Skeletal muscle tissue (tissue), 4 donors: Measurements from ENCODE around the gene SBNO2. TPM values are rescaled to one million over a fixed set of nuclear protein-coding genes. Genes with fewer than 3 reads are reported as not detected.
A peak's percentile ranks its signal among the peaks of the same experiment; 100 is the strongest.

Experiments used
- H3K27ac ChIP-seq: one replicate; pipeline ENCODE4 v1.7.0; 2013; ENCODE audit warnings: mild to moderate bottlenecking, low read depth, low read length, inconsistent platforms
- H3K27me3 ChIP-seq, 3 donors: one replicate each; pipeline ENCODE4 v1.7.0; 2013; ENCODE audit warnings: low read length in 3 of 3; ENCODE audit not compliant: control insufficient read depth in 3 of 3, insufficient read depth in 3 of 3
- H3K36me3 ChIP-seq, 3 donors: one replicate each; pipeline ENCODE4 v1.7.0; 2013; ENCODE audit warnings: low read length in 3 of 3; ENCODE audit not compliant: control insufficient read depth in 3 of 3, insufficient read depth in 3 of 3
- H3K4me1 ChIP-seq, 3 donors: one replicate each; pipeline ENCODE4 v1.7.0; 2013; ENCODE audit warnings: low read length in 3 of 3, mild to moderate bottlenecking in 3 of 3; ENCODE audit not compliant: control insufficient read depth in 3 of 3, insufficient read depth in 3 of 3
- H3K4me3 ChIP-seq, 3 donors: one replicate each; pipeline ENCODE4 v1.7.0; 2013; ENCODE audit warnings: low read length in 3 of 3
- H3K9ac ChIP-seq, 3 donors: one replicate each; pipeline ENCODE4 v1.7.0; 2013; ENCODE audit warnings: low read length in 3 of 3, mild to moderate bottlenecking in 3 of 3, moderate library complexity in 2 of 3, low read depth in 1 of 3
- H3K9me3 ChIP-seq, 3 donors: one replicate each; pipeline ENCODE4 v1.7.0; 2013; ENCODE audit warnings: low read length in 3 of 3; ENCODE audit not compliant: control insufficient read depth in 3 of 3
- total RNA-seq: library from RNA; depleted of rRNA; stranded (reverse); fragments of >200 nt; gene quantifications from one replicate; pipeline ENCODE4 v1.2.3, GENCODE V29; 2014
- donor health status: Osteomylitis.

Gene SBNO2
- total RNA-seq, 1 donor from 2014 or later: 10.4 TPM

- H3K27ac ChIP-seq: peak overlapping the region; percentile 97
- H3K4me3 ChIP-seq: peak overlapping the region in 1 of 3 donors; percentile 6
- H3K27me3 ChIP-seq: no peaks in the 10 kb centered on the region
- no peaks in the 10 kb centered on the region for H3K9me3 ChIP-seq
- H3K9ac ChIP-seq: peak overlapping the region; percentile 30 to 91 (median 67)
- H3K4me1 ChIP-seq: peaks cover 53 to 88% (median 76%) of the 10 kb centered on the region in 3 donors
- H3K36me3 ChIP-seq: peaks cover 16 to 18% (median 18%) of the 10 kb centered on the region in 3 donors
Measured at GRCh38 chr19:1218751-1219567, 44.9 kb upstream of the SBNO2 start.

GRCh38 chr19:1217366-1217765 is 43.3 kb upstream of the SBNO2 start:
- Histone ChIP-seq H3K27me3 (no peaks in the 10 kb centered on the region), H3K27ac (peak overlapping the region; percentile 97), H3K4me1 (peaks cover 62 to 91% (median 88%) of the 10 kb centered on the region in 3 donors), H3K9ac (peak overlapping the region; percentile 52 to 91 (median 73)), H3K4me3 (peak overlapping the region in 1 of 3 donors; percentile 58), H3K9me3 (no peaks in the 10 kb centered on the region), H3K36me3 (peaks cover 7 to 10% (median 8%) of the 10 kb centered on the region in 3 donors)

GRCh38 chr19:1216756-1217155 is 42.7 kb upstream of the SBNO2 start:
- H3K36me3 ChIP-seq: peaks cover 7 to 10% (median 8%) of the 10 kb centered on the region in 3 donors
- peak overlapping the region; percentile 97 for H3K27ac ChIP-seq
- peaks cover 67 to 91% (median 89%) of the 10 kb centered on the region in 3 donors for H3K4me1 ChIP-seq
- H3K9ac ChIP-seq: peak overlapping the region; percentile 52 to 91 (median 73)
- no peaks in the 10 kb centered on the region for H3K9me3 ChIP-seq
- H3K4me3 ChIP-seq: peak overlapping the region; percentile 9 to 58 (median 13)
- H3K27me3 ChIP-seq: no peaks in the 10 kb centered on the region

GRCh38 chr19:1214862-1215731 is 41.0 kb upstream of the SBNO2 start:
- H3K36me3 ChIP-seq: peaks cover 0 to 2% (median 0%) of the 10 kb centered on the region in 3 donors
- H3K4me3 ChIP-seq: peak overlapping the region; percentile 51 to 77 (median 72)
- peak overlapping the region; percentile 97 for H3K27ac ChIP-seq
- peaks cover 72 to 88% (median 86%) of the 10 kb centered on the region in 3 donors for H3K4me1 ChIP-seq
- peak overlapping the region; percentile 84 to 91 (median 85) for H3K9ac ChIP-seq
- H3K9me3 ChIP-seq: no peaks in the 10 kb centered on the region
- no peaks in the 10 kb centered on the region for H3K27me3 ChIP-seq

- H3K4me1 ChIP-seq: peaks cover 78 to 90% (median 88%) of the 10 kb centered on the region in 3 donors
- H3K9me3 ChIP-seq: no peaks in the 10 kb centered on the region
- peak overlapping the region; percentile 97 for H3K27ac ChIP-seq
- H3K27me3 ChIP-seq: no peaks in the 10 kb centered on the region
- peaks cover 3 to 4% (median 4%) of the 10 kb centered on the region in 3 donors for H3K36me3 ChIP-seq
- peak overlapping the region; percentile 30 to 77 (median 72) for H3K4me3 ChIP-seq
- H3K9ac ChIP-seq: peak overlapping the region; percentile 84 to 91 (median 85)
Measured at GRCh38 chr19:1214299-1214861, 40.3 kb upstream of the SBNO2 start.

- H3K4me1 ChIP-seq: peaks cover 80 to 92% (median 89%) of the 10 kb centered on the region in 3 donors
- peaks cover 3 to 4% (median 4%) of the 10 kb centered on the region in 3 donors for H3K36me3 ChIP-seq
- no peaks in the 10 kb centered on the region for H3K9me3 ChIP-seq
- H3K27me3 ChIP-seq: no peaks in the 10 kb centered on the region
- H3K27ac ChIP-seq: peak overlapping the region; percentile 97
- H3K4me3 ChIP-seq: peak overlapping the region; percentile 20 to 77 (median 72)
- peak overlapping the region; percentile 84 to 91 (median 85) for H3K9ac ChIP-seq
Measured at GRCh38 chr19:1213391-1214286, 39.6 kb upstream of the SBNO2 start.

- H3K27ac ChIP-seq: peak overlapping the region; percentile 97
Measured at GRCh38 chr19:1211494-1212234, 37.6 kb upstream of the SBNO2 start.

GRCh38 chr19:1210227-1210538 is 36.1 kb upstream of the SBNO2 start:
- H3K9ac ChIP-seq: peak overlapping the region in 2 of 3 donors; percentile 33 to 64
- peak overlapping the region in 1 of 3 donors; percentile 31 for H3K4me3 ChIP-seq
- H3K9me3 ChIP-seq: no peaks in the 10 kb centered on the region
- peaks cover 3 to 4% (median 4%) of the 10 kb centered on the region in 3 donors for H3K36me3 ChIP-seq
- H3K4me1 ChIP-seq: peaks cover 61 to 77% (median 73%) of the 10 kb centered on the region in 3 donors
- H3K27me3 ChIP-seq: no peaks in the 10 kb centered on the region
- peak overlapping the region; percentile 97 for H3K27ac ChIP-seq

More at GRCh38 chr19:1211494-1212234, 37.6 kb upstream of the SBNO2 start:
- Histone ChIP-seq H3K4me3 (peak overlapping the region in 1 of 3 donors; percentile 12), H3K4me1 (peaks cover 75 to 88% (median 85%) of the 10 kb centered on the region in 3 donors), H3K9ac (peak overlapping the region in 2 of 3 donors; percentile 43 to 60), H3K9me3 (no peaks in the 10 kb centered on the region), H3K27me3 (no peaks in the 10 kb centered on the region), H3K36me3 (peaks cover 3 to 4% (median 4%) of the 10 kb centered on the region in 3 donors)
